CD4-positive, alpha-beta T cell (primary cell): Measurements from ENCODE around the gene BLZF1. TPM values are rescaled to one million over a fixed set of nuclear protein-coding genes. Genes with fewer than 3 reads are reported as not detected.
"Not testable (repeated sequence)": the region's sequence is repeated elsewhere in the genome, so short reads cannot be mapped to it uniquely, and the experiment has no call there.

Experiments used
- ATAC-seq: fragments of 200-7000 bp; cut with Tn5 transposase; one replicate; pipeline ENCODE4 v1.10.0; 2022; ENCODE audit warnings: mild to moderate bottlenecking; ENCODE audit not compliant: poor library complexity
- CTCF ChIA-PET: fragments of 350-600 bp; sonication (Branson Sonifier 250); formaldehyde crosslinking; loops from one replicate; lab custom pipeline; 2021; ENCODE audit warnings: antibody characterized with exemption, inconsistent platforms; lab: Charles Lee
- POLR2A ChIA-PET: fragments of 350-600 bp; sonication (Branson Sonifier 250); formaldehyde crosslinking; loops from one replicate; lab custom pipeline; 2021; ENCODE audit warnings: antibody characterized with exemption, inconsistent platforms; lab: Charles Lee
- DNase-seq, 14 experiments: peaks; one replicate each; pipeline ENCODE4 v3.0.0-alpha.2; 2013 to 2020; ENCODE audit warnings: mixed read lengths in 2 of 14
- H3K27ac ChIP-seq, 2 donors: one replicate each; pipeline versions ENCODE4 v1.5.1 to v1.7.0; 2013; ENCODE audit warnings: low read length in 2 of 2, low read depth in 1 of 2, mild to moderate bottlenecking in 1 of 2
- H3K27me3 ChIP-seq, 2 experiments: 1 replicate in 1 of 2; 2 replicates in 1 of 2; pipeline versions ENCODE4 v1.6.1 to v1.7.0; 2013; ENCODE audit warnings: low read length in 2 of 2, control low read depth in 1 of 2, mild to moderate bottlenecking in 1 of 2, moderate library complexity in 1 of 2; ENCODE audit not compliant: insufficient read depth in 2 of 2, control insufficient read depth in 1 of 2
- H3K36me3 ChIP-seq: one replicate; pipeline ENCODE4 v1.6.1; 2013; ENCODE audit warnings: low read length, control low read depth; ENCODE audit not compliant: insufficient read depth
- H3K4me1 ChIP-seq: one replicate; pipeline ENCODE4 v1.6.1; 2013; ENCODE audit warnings: low read length, control low read depth; ENCODE audit not compliant: insufficient read depth
- H3K4me3 ChIP-seq: one replicate; pipeline ENCODE4 v1.5.1; 2013; ENCODE audit warnings: mild to moderate bottlenecking, low read length, moderate library complexity
- H3K9me3 ChIP-seq, 2 experiments: 1 replicate in 1 of 2; 2 replicates in 1 of 2; pipeline versions ENCODE4 v1.6.1 to v1.7.0; 2013; ENCODE audit warnings: low read length in 2 of 2, mild to moderate bottlenecking in 2 of 2, control low read depth in 1 of 2, moderate library complexity in 1 of 2; ENCODE audit not compliant: control insufficient read depth in 1 of 2, insufficient read depth in 1 of 2
- H3K27ac Mint-ChIP-seq: one replicate; pipeline ENCODE4 v1.8.0; 2020; ENCODE audit warnings: mixed read lengths
- H3K27me3 Mint-ChIP-seq: one replicate; pipeline ENCODE4 v1.8.0; 2021; ENCODE audit warnings: mixed read lengths
- H3K36me3 Mint-ChIP-seq: one replicate; pipeline ENCODE4 v1.8.0; 2021; ENCODE audit warnings: low read depth, mixed read lengths
- H3K4me1 Mint-ChIP-seq: one replicate; pipeline ENCODE4 v1.8.0; 2021; ENCODE audit warnings: low read depth, mixed read lengths
- H3K4me3 Mint-ChIP-seq: one replicate; pipeline ENCODE4 v1.8.0; 2020; ENCODE audit warnings: mild to moderate bottlenecking, mixed read lengths
- H3K9me3 Mint-ChIP-seq: one replicate; pipeline ENCODE4 v1.8.0; 2020; ENCODE audit warnings: mixed read lengths
- intact Hi-C, 2 experiments: fragments of 100-400 bp; cut with DNase I in 1 of 2; cut with micrococcal nuclease in 1 of 2; formaldehyde crosslinking; loops; one replicate each; pipeline versions ENCODE4 v1.15.1 to v1.9.0; 2023 to 2025; cut with DNase I, micrococcal nuclease
- total RNA-seq, 174 experiments: library from RNA in 2 of 174; stranded (reverse) in 2 of 174; gene quantifications; one replicate each; pipeline ENCODE4 v1.2.3 and lab custom pipeline; 2021 to 2026
- TF ChIP-seq, protein P1 (sequence below): fragments of 200-600 bp; IDR thresholded peaks from one replicate; pipeline ENCODE4 v1.8.0; 2022; ENCODE audit warnings: antibody characterized with exemption, mild to moderate bottlenecking

The BLZF1 gene
- total RNA-seq, 2 experiments from 2014 or later = 10.0 to 10.6 TPM

DNA sequence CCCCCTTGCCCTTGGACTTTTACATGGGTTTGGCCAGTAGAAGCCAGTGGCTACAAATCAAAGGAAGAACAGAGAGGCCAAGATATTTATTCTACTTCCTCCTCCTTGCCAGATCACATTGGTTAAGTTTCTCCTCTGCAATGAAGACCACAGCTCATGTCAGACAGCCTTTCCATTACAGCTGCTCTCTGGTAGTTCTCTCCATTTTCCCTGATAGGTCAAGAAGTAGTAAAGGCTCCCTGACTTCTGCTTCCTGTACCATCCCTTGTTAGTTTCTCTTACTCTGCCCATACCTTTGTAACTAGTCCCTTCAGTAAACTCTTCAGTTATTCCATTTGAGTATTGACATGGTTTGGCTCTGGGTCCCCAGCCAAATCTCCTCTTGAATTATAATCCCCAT lies 28.2 kb upstream of the BLZF1 start:
- H3K4me1 Mint-ChIP-seq = peaks cover 14% of the 10 kb centered on the region
- peaks cover 0 to 18% of the 10 kb centered on the region in 2 experiments for H3K9me3 ChIP-seq
- DNase-seq (no peak), ATAC-seq (no peak)
- no peak overlapping the region for H3K27ac ChIP-seq
- H3K4me1 ChIP-seq = no peaks in the 10 kb centered on the region
- H3K4me3 ChIP-seq = no peak overlapping the region
- POLR2A ChIA-PET = interaction anchor here (1.3 kb wide), 1 partner anchor 9 kb away, joined by 3 read pairs; no protein-coding TSS in a partner anchor
- H3K4me3 Mint-ChIP-seq = no peak overlapping the region
- peaks cover 3% of the 10 kb centered on the region for H3K36me3 ChIP-seq
- H3K27me3 Mint-ChIP-seq = no peaks in the 10 kb centered on the region
- CTCF ChIA-PET = interaction anchor here (0.5 kb wide), 1 partner anchor 11 kb away, joined by 3 read pairs; no protein-coding TSS in a partner anchor
- peaks cover 13% of the 10 kb centered on the region for H3K36me3 Mint-ChIP-seq
- intact Hi-C loops = loop anchor here in 1 of 2 experiments (10.0 kb wide), 1 partner anchor 1255 kb away; no protein-coding TSS in a partner anchor
- no peaks in the 10 kb centered on the region for H3K27me3 ChIP-seq
- TF ChIP-seq, protein P1, sequence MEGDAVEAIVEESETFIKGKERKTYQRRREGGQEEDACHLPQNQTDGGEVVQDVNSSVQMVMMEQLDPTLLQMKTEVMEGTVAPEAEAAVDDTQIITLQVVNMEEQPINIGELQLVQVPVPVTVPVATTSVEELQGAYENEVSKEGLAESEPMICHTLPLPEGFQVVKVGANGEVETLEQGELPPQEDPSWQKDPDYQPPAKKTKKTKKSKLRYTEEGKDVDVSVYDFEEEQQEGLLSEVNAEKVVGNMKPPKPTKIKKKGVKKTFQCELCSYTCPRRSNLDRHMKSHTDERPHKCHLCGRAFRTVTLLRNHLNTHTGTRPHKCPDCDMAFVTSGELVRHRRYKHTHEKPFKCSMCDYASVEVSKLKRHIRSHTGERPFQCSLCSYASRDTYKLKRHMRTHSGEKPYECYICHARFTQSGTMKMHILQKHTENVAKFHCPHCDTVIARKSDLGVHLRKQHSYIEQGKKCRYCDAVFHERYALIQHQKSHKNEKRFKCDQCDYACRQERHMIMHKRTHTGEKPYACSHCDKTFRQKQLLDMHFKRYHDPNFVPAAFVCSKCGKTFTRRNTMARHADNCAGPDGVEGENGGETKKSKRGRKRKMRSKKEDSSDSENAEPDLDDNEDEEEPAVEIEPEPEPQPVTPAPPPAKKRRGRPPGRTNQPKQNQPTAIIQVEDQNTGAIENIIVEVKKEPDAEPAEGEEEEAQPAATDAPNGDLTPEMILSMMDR = no peak
- H3K9me3 Mint-ChIP-seq = no peaks in the 10 kb centered on the region
- peak overlapping the region; percentile 6 for H3K27ac Mint-ChIP-seq

DNA sequence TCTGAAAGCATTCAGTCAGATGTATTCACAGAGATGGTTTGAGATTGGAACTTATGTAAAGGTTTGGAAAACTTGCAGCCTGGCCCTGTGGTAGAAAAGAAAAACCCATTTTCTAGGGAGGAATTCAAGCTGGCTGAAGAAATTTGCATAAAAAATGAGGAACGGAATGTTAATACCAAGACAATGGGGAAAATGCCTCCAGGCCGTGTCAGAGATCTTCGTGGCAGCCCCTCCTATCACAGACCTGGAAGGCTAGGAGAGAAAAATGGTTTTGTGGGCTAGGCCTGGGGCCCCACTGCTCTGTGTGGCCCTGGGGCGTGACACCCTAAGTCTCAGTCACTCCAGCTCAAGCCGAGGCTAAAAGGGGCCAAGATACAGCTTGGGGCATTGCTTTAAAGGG lies 27.1 kb upstream of the BLZF1 start:
- Histone ChIP-seq H3K4me3 (no peak overlapping the region), H3K27ac (no peak overlapping the region), H3K9me3 (peaks cover 0 to 17% of the 10 kb centered on the region in 2 experiments), H3K4me1 (no peaks in the 10 kb centered on the region), H3K36me3 (peaks cover under 1% of the 10 kb centered on the region), H3K27me3 (no peaks in the 10 kb centered on the region)
- Mint-ChIP-seq H3K9me3 (no peaks in the 10 kb centered on the region), H3K4me3 (no peak overlapping the region), H3K36me3 (peaks cover 7% of the 10 kb centered on the region), H3K27ac (no peak overlapping the region), H3K4me1 (peaks cover 14% of the 10 kb centered on the region), H3K27me3 (no peaks in the 10 kb centered on the region)
- DNase-seq (no peak), ATAC-seq (no peak)
- TF ChIP-seq, protein P1 = no peak
- intact Hi-C loops = loop anchor here in 1 of 2 experiments (10.0 kb wide), 1 partner anchor 1256 kb away; no protein-coding TSS in a partner anchor
- ChIA-PET POLR2A (no interaction called here), CTCF (no interaction called here)

DNA sequence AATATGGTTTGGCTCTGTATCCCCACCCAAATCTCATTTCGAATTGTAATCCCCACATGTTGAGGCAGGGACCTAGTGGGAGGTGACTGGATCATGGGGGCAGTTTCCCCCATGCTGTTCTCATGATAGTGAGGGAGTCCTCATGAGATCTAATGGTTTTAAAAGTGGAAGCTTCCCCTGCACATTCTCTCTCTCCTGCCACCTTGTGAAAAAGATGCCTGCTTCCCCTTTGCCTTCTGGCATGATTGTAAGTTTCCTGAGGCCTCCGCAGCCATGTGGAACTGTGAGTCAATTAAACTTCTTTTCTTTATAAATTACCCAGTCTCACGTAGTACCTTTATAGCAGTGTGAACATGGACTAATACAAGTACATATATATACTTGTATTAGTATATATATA lies 25.9 kb upstream of the BLZF1 start:
- H3K27ac Mint-ChIP-seq, DNase-seq, H3K36me3 Mint-ChIP-seq, ATAC-seq, H3K27me3 ChIP-seq, H3K4me3 Mint-ChIP-seq, H3K4me1 ChIP-seq, POLR2A ChIA-PET, H3K27me3 Mint-ChIP-seq, H3K9me3 Mint-ChIP-seq, H3K4me3 ChIP-seq, H3K36me3 ChIP-seq, H3K27ac ChIP-seq: not testable (repeated sequence)
- peaks cover 14% of the 10 kb centered on the region for H3K4me1 Mint-ChIP-seq
- peaks cover 0 to 10% of the 10 kb centered on the region in 2 experiments for H3K9me3 ChIP-seq
- CTCF ChIA-PET = interaction anchor here (1.0 kb wide), 1 partner anchor 10 kb away, joined by 3 read pairs; no protein-coding TSS in a partner anchor
- intact Hi-C loops = loop anchor here in 1 of 2 experiments (10.0 kb wide), 1 partner anchor 1257 kb away; no protein-coding TSS in a partner anchor

- no peaks in the 10 kb centered on the region for H3K27me3 ChIP-seq
- H3K4me3 Mint-ChIP-seq = no peak overlapping the region
- no peak overlapping the region for H3K27ac Mint-ChIP-seq
- no peak overlapping the region for H3K27ac ChIP-seq
- no peaks in the 10 kb centered on the region for H3K36me3 Mint-ChIP-seq
- peaks cover 2% of the 10 kb centered on the region for H3K4me1 Mint-ChIP-seq
- DNase-seq = no peak
- intact Hi-C loops = loop anchor here (5.0 to 10.0 kb wide), 2 partner anchors 238 to 1261 kb away; partner anchors contain the start of gene ATP1B1 (in 1 of the 2)
- ATAC-seq = no peak
- no peaks in the 10 kb centered on the region for H3K4me1 ChIP-seq
- H3K9me3 ChIP-seq = peaks cover 0 to 6% of the 10 kb centered on the region in 2 experiments
- TF ChIP-seq, protein P1 = no peak
- H3K27me3 Mint-ChIP-seq = no peaks in the 10 kb centered on the region
- ChIA-PET CTCF (no interaction called here), POLR2A (no interaction called here)
- H3K9me3 Mint-ChIP-seq = no peaks in the 10 kb centered on the region
- H3K36me3 ChIP-seq = no peaks in the 10 kb centered on the region
- no peak overlapping the region for H3K4me3 ChIP-seq
These were observed 22.5 kb upstream of the BLZF1 start for GRCh38 chr1:169345511-169345910.
